Placental pericyte (primary cell): ENCODE data around the gene PACSIN2. TPM values are rescaled to one million over a fixed set of nuclear protein-coding genes. Genes with fewer than 3 reads are reported as not detected.

Experiments used
- total RNA-seq: library from RNA; depleted of rRNA; stranded (reverse); fragments of >200 nt; gene quantifications from 2 replicates; pipeline ENCODE4 v1.2.3, GENCODE V29; 2012

Gene PACSIN2
- total RNA-seq, result 80.3 and 83.2 TPM in 2 replicates

DNA sequence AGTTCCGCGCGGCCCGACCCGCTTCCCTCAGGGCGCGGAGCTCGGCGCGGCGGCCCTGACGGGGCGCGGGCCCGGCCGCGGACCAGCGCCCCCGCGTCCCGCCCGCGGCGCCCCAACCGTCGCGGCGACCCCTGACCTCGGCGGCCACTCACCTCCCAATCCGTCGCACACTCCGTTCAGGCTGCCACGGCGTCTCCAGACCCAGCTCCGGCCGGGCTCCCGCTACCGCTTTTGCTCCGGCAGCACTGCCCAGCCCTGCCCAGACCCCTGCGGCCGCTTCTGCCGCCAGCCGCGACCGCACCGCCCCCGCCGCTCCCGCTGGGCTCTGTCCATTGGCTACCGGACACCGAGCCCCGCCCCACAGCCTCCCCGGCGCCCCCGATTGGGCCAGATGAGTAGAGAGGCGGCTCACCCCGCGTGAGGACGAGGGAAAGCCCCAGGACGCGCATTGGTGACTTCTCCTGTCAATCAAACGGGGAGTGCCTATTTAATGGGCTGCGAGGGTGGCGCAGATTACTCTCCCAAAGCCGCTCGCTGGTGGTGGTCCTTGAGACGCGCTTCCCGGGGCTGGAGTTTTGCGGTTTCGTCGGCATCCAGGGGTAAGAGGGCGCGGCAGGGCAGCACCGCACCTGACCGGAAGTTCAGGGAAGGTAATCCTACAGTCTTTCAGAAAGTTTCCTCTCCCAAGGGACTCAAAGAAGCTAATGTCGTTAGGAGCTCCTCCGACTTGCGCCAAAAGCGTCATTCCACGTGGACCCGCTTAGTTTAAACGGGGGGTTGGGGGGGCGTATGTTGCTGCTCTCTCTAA is at the start of gene PACSIN2:
PACSIN2 (minus strand) TSS at position 281 of the 808 bp plus-strand sequence. CDS start 103,069 bp downstream, outside the sequence.

DNA sequence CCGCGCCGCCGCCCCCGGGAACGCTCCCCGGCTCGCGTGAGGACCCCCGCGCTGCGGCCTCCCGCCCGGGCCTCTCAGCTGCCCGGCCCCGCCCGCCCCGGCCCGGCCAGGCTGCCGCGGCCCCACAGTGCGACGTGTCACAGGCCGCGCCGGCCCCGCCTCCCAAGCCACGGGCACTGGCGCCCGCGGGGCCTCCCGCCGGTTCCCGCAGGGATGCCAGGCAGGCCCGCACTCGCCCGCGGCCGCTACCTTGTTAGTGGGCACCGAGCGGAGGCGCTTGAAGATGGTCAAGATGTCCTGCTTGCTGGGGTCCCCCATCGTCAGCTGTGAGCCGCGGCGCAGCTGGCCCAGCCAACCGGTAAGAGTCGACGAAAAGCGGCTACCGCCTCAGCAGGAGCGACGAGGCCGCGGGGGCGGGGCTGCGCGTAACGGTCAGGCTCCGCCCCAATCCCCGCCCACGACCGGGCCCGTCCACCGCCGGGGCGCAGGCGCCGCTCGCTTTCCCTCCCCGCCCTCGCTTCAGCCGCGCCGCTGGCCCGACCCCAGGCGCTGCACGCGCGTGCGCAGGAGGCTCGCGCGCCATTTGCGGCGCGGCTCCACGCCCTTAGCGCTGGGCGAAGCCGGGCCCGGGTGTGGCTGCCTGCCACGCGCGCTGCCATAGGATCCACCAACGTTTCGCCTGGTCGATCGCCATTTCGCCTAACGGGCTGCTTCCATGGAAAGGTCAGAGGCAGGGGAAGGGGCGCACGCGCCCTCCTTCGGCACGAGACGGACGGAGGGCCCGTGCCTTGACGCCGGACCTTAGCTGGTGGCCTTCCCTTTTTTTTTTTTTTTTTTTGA is 157.9 kb downstream of the PACSIN2 start, which contains the start of gene ARFGAP3:
ARFGAP3 (minus strand) TSS at position 409 of the 840 bp plus-strand sequence; CDS start at position 318, 91 bp downstream.

Other genes with a start within 250 kb of the PACSIN2 start
- 74.6 and 97.8 TPM in 2 replicates for gene ARFGAP3, start 157.9 kb downstream of the PACSIN2 start, total RNA-seq
- 5.3 and 12.0 TPM in 2 replicates for gene TTLL1, start 74.2 kb upstream of the PACSIN2 start, total RNA-seq
- 0.14 and 1.3 TPM in 2 replicates for gene BIK, start 95.6 kb upstream of the PACSIN2 start, total RNA-seq
- gene MCAT, start 128.2 kb upstream of the PACSIN2 start, total RNA-seq, result 17.9 and 20.4 TPM in 2 replicates
- gene TSPO, start 136.4 kb upstream of the PACSIN2 start, total RNA-seq, result 206 and 216 TPM in 2 replicates
- gene TTLL12, start 172.0 kb upstream of the PACSIN2 start, total RNA-seq, result 40.9 and 65.1 TPM in 2 replicates